HG03064 (cell line): ENCODE results near the gene ZNF662.

Experiments used
- ATAC-seq: cut with Tn5 transposase; IDR thresholded peaks from one replicate; pipeline ENCODE4 v1.9.1; 2021; ENCODE audit warnings: low read depth; ENCODE audit not compliant: unreplicated experiment

Gene ZNF662

DNA sequence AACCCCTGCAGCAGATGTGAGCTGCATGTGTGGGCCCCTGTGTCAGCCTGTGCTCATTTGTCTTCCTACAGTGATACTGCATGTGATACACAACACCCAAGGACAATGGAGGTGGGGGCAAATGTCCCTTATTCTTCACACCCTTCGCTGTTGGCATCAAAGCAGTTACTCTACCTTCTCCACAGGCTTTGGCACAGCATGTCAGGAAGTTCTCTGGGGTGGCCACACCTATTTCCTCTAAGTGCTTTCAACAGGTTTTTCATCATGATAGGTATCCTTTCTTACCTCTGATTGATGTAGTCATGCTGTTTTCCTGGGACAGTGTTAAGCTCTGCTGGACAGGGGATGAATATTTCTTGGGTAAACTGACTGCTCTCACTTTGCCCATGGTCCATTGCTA is 29.5 kb downstream of the ZNF662 start:
- no peak for ATAC-seq

DNA sequence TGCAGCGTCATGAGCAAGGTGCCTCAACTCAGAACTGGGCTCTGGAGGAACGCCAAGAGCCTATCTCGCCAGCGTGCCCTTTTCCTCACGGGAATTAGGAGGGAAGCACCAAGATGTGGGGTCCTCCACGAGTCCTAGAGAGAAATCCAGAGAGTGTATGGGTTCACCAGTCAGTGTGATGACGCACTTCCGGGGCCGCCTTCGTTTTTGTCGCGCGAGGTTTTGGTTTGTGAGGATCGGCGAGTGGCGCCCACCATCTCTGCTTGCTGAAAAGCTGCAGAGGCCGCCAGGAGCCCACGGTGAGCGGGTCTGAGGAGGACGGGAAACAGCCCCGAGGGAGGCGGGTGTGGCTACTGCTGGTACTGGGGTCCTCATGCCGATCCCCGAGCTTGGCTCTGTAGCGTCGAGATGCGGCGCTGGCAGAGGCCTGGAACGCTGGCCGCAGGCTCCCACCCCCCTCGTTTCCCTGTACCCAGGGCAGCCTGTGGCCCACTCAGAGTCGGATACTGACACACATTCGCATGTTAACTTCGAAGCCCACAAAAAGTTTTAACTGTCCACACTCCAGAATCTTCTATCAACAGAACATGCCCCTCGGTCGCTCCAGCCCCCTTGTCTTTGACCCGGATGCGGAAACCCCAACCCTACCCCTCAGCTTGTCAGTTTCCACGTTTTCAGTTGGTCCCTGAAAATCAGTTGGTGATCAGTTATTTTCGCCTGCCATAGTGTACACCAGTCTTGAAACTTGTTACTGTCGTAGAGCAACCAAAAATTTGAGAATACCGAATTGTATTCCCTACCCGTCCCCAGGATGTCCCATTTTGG is 30.4 kb downstream of the ZNF662 start:
- ATAC-seq, result no peak

DNA sequence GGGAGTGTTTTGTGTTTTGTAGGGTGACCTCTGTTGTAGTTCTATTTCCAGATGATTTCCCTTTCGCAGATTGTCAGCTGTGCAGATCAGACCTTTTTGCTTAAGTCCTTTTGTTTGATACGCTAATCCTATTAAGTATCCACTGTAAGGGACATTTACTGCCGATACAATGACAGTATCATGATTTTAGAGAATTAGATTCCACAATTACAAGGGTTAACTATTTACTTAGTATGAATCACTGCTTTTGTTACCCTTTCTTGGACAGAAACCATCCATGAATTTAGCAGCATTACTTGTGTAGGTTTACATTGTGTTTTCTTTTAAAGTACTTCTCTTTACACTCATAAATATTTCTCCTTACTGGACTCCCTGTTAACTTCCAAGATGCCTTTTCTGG is 31.4 kb downstream of the ZNF662 start:
- ATAC-seq, result no peak

DNA sequence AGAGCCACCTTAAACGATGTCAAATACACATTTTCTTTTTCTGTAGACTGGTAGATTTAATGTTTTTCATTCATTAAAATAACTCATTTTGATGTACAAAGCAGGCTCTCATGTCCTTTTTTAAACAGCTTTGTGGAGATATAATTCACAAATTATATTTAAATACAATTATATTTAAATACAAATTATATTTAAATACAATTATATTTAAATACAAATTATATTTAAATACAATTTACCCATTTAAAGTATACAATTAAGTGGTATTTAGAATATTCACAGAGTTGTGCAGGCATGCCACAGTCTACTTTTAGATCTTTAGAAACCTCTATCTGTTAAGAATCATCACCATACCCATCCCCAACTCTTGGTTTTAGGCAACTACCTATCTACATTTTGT is 36.8 kb downstream of the ZNF662 start:
- ATAC-seq, result no peak

DNA sequence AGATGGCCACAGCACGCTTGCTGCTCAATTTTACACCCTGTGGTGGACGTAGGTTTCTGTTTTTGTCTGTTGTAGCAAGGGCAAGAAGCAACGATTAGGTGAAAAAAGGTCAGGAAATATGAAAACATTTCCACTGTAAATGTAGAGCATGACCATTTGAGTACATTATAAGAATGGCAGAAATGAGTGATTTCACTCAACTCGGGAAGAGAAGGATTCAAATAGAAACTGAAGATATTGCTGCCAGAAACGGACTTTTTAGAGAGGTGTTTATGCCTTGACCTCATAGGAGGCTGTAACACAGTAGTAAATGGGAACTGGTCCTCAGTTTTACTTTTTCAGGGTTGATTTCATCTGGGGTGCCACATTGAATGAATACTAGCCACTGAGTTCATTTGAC is 40.1 kb downstream of the ZNF662 start:
- no peak for ATAC-seq

DNA sequence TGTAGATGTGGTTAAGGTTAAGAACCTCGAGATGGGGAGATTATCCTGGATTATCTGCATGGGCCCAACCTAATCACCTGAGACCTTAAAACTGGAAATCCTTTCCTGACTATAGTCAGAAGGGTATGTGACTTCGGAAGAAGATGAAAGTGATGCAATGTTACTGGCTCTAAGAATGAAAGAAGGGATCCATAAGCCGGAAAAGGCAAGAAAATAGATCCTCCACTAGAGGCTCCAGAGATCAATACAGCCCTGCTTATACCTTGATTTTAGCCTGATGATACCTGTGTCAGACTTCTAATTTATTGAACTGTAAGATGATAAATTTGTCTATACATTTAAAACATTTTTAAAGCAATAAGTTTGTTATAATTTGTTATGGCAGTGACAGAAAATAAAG is 51.6 kb downstream of the ZNF662 start:
- ATAC-seq, result no peak

DNA sequence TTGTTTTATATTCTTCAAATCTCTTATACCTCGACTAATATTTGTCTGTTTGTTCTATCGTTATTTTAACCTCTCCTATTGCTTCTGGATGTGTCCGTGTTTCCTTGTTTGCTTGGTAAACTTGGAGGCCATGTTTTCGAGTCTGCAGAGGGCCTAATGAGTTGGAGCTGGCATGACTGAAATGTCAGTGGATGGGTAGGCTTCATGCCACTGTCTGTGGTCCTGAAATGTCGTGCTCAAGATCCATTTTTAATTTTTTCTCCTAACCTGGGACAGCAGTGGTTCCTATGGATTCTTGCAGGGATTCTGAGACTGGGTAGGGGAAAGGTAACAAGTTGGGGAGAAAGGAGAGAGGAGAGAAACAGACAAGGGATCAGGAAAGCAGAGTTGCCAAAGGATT is 54.3 kb downstream of the ZNF662 start:
- ATAC-seq, result no peak

DNA sequence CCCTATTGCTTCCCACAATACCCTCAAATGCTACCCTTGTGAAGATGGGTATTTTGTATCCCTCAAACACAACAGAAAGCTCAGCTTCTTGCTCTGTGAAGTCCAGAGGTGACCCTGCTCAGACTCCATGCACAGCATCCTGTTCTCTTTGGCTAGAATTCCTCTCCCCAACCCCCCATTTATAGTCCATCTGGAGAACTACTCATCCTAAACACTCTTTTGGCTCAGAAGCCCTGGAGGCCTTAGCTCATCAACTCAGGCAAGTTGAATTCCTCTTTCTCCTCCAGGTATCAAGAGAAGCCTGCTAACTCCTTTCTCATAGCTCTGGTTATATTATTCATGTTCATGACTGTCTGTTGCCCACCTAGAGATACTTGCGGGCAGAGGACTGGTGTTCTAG is 54.8 kb downstream of the ZNF662 start:
- ATAC-seq, result no peak

DNA sequence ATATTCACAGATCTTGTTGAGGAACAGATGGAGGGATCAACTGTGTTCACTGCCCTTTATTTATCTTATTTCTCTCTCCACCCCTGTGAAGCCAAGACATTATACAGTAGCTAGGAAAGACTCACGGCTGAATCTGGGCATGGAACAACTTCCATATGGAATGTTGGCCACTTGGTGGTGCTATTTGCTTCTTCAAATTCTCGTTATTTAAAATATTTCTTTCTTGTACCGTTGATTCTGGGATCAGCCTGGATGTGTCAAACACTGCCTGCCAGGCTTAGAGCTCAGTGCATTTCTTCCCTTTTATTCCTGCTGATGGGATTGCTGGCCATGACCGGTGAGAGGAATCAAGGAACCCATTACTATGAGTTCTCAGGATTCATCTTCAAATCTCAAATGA is 55.7 kb downstream of the ZNF662 start:
- no peak for ATAC-seq

DNA sequence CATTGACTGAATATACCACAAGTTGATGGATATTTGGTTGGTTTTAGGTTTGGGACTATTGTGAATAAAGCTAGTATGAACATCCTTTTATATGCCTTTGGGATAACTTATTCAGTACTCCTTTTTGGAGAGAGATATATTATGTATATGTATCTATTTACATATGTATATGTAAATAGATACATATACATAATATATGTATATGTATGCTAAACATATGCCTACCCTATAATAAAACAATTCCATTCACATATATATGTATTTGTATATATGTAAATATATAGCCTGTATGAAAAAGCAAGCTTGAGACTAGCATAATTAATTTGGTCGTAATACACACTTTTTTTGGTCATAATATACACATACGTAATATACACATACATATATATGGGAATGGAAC is 57.3 kb downstream of the ZNF662 start:
- no peak for ATAC-seq

DNA sequence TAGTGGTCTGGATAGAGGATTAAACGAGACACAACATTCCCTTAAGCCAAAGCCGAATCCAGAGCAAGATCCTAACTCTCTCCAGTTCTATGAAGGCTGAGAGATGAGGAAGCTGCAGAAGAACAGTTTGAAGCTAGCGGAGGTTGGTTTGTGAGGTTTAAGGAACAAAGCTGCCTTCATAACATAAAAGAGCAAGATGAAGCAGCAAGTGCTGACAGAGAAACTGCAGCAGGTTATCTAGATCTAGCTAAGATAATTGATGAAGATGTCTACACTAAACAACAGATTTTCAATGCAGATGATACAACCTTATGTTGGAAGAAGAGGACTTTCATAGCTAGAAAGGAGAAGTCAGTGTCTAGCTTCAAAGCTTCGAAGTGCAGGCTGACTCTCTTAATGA is 58.3 kb downstream of the ZNF662 start:
- no peak for ATAC-seq
